Stimulated activated CD4-positive, alpha-beta T cell treated with anti-CD3 and anti-CD28 coated beads, Interleukin-1b, Interleukin-23, amount 100 ng/mL, for 48 hours (primary cell): Measurements from ENCODE around the gene STAB1.

Experiments
- DNase-seq: peaks from one replicate; pipeline ENCODE4 v3.0.0-alpha.2; 2020

The STAB1 gene

GRCh38 chr3:52536369-52537164 is 41.4 kb downstream of the STAB1 start, which contains the start of gene UQCC5:
Gene UQCC5 (plus strand): TSS chr3:52536605. CDS start chr3:52536756, 151 bp downstream.
- peak; percentile 98 for DNase-seq

GRCh38 chr3:52537165-52537620 is 42.1 kb downstream of the STAB1 start:
- DNase-seq = no peak

- DNase-seq = no peak
Measured at GRCh38 chr3:52537726-52538421, 42.7 kb downstream of the STAB1 start.

- no peak for DNase-seq
Measured at GRCh38 chr3:52539010-52539653, 44.0 kb downstream of the STAB1 start.

GRCh38 chr3:52541050-52541449 is 45.9 kb downstream of the STAB1 start:
- no peak for DNase-seq

GRCh38 chr3:52544937-52545336 is 49.8 kb downstream of the STAB1 start:
- no peak for DNase-seq

GRCh38 chr3:52546111-52546901 is 51.2 kb downstream of the STAB1 start:
- DNase-seq = no peak

GRCh38 chr3:52547143-52547542 is 52.0 kb downstream of the STAB1 start:
- no peak for DNase-seq

GRCh38 chr3:52551118-52551517 is 56.0 kb downstream of the STAB1 start:
- no peak for DNase-seq

- DNase-seq = no peak
Measured at GRCh38 chr3:52552089-52552488, 57.0 kb downstream of the STAB1 start.

GRCh38 chr3:52554026-52554755 is 59.1 kb downstream of the STAB1 start:
- no peak for DNase-seq

- no peak for DNase-seq
Measured at GRCh38 chr3:52555056-52555455, 59.9 kb downstream of the STAB1 start.

GRCh38 chr3:52557011-52557960 is 62.1 kb downstream of the STAB1 start:
- no peak for DNase-seq

GRCh38 chr3:52558436-52558835 is 63.3 kb downstream of the STAB1 start:
- DNase-seq = no peak

- DNase-seq = no peak
Measured at GRCh38 chr3:52561028-52561747, 66.0 kb downstream of the STAB1 start.

- DNase-seq = no peak
Measured at GRCh38 chr3:52563984-52564383, 68.8 kb downstream of the STAB1 start.

- no peak for DNase-seq
Measured at GRCh38 chr3:52568069-52568468, 72.9 kb downstream of the STAB1 start.

- no peak for DNase-seq
Measured at GRCh38 chr3:52570076-52570475, 74.9 kb downstream of the STAB1 start.

- no peak for DNase-seq
Measured at GRCh38 chr3:52572221-52572620, 77.1 kb downstream of the STAB1 start.
